GM12878 (cell line): ENCODE results near the gene KCTD16. TPM values are rescaled to one million over a fixed set of nuclear protein-coding genes. Genes with fewer than 3 reads are reported as not detected.

Experiments used
- ATAC-seq: fragments of 200-7000 bp; cut with Tn5 transposase; 3 replicates; pipeline ENCODE4 v1.9.1; 2020; ENCODE audit warnings: mild to moderate bottlenecking, moderate library complexity
- BruUV-seq: library from RNA; stranded (reverse); fragments of 400-500 nt; replicated peaks from 2 replicates; lab custom pipeline; 2021; lab: Mats Ljungman, UMichigan
- CTCF ChIA-PET: fragments of 300-600 bp; sonication (Branson Sonifier 250); formaldehyde crosslinking; extraction: SDS; loops from one replicate; lab custom pipeline; 2021; ENCODE audit warnings: inconsistent platforms; lab: Yijun Ruan, JAX
- POLR2A ChIA-PET: fragments of 350-600 bp; formaldehyde crosslinking; extraction: SDS; loops from one replicate; lab custom pipeline; 2021; ENCODE audit warnings: inconsistent platforms; lab: Charles Lee
- RAD21 ChIA-PET: fragments of 300-600 bp; sonication (Branson Sonifier 250); formaldehyde crosslinking; loops from one replicate; lab custom pipeline; 2023; ENCODE audit warnings: antibody characterized with exemption; ENCODE audit not compliant: unreplicated experiment; lab: Charles Lee
- SMC1A ChIA-PET: fragments of 300-600 bp; sonication (Branson Sonifier 250); formaldehyde crosslinking; loops from one replicate; lab custom pipeline; 2023; ENCODE audit not compliant: unreplicated experiment, uncharacterized antibody; lab: Charles Lee
- DNase-seq: peaks from one replicate; pipeline ENCODE4 v3.0.0-alpha.2; 2011; ENCODE audit warnings: low read depth, low spot score
- FAIRE-seq: peaks from 3 replicates; lab custom pipeline; 2011; peaks lifted over from hg19 to GRCh38; lab: Jason Lieb, UNC
- H2AFZ ChIP-seq: 2 replicates; pipeline ENCODE4 v1.6.0; 2011; ENCODE audit warnings: low read depth, low read length, control low read depth; ENCODE audit not compliant: control insufficient read depth
- H3K27ac ChIP-seq: 2 replicates; pipeline ENCODE4 v1.5.1; 2011; ENCODE audit warnings: control low read depth; ENCODE audit not compliant: control insufficient read depth, insufficient read depth
- H3K27me3 ChIP-seq, 2 experiments: replicated peaks in 1 of 2; 2 replicates each; pipeline versions ENCODE4 v1.6.0 to v1.6.1; 2011; ENCODE audit warnings: low read length in 1 of 2; ENCODE audit not compliant: control insufficient read depth in 2 of 2, insufficient read depth in 2 of 2
- H3K36me3 ChIP-seq, 2 experiments: 2 replicates each; pipeline ENCODE4 v1.5.1; 2011; ENCODE audit warnings: low read length in 1 of 2; ENCODE audit not compliant: control insufficient read depth in 2 of 2, insufficient read depth in 2 of 2
- H3K4me1 ChIP-seq: 2 replicates; pipeline ENCODE4 v1.6.1; 2011; ENCODE audit warnings: mild to moderate bottlenecking, low read length, moderate library complexity, mixed read lengths; ENCODE audit not compliant: control insufficient read depth, insufficient read depth
- H3K4me2 ChIP-seq: 2 replicates; pipeline ENCODE4 v1.6.0; 2011; ENCODE audit warnings: control low read depth; ENCODE audit not compliant: control insufficient read depth, insufficient read depth
- H3K4me3 ChIP-seq: fragments of 200-600 bp; sonication (generic); 2 replicates; pipeline ENCODE4 v1.5.1; 2016
- H3K79me2 ChIP-seq: 2 replicates; pipeline ENCODE4 v1.6.0; 2011; ENCODE audit warnings: low read length; ENCODE audit not compliant: control insufficient read depth, insufficient read depth
- H3K9ac ChIP-seq: 2 replicates; pipeline ENCODE4 v1.8.0; 2011; ENCODE audit warnings: low read length, control low read depth, mixed read lengths; ENCODE audit not compliant: control insufficient read depth, insufficient read depth
- H3K9me3 ChIP-seq: replicated peaks from 3 replicates; pipeline ENCODE4 v1.5.1; 2011; ENCODE audit warnings: mild to moderate bottlenecking, low read length; ENCODE audit not compliant: control insufficient read depth, insufficient read depth
- H4K20me1 ChIP-seq: 2 replicates; pipeline ENCODE4 v1.6.0; 2011; ENCODE audit not compliant: control insufficient read depth, insufficient read depth
- CHD1 ChIP-seq: IDR thresholded peaks from 2 replicates; pipeline ENCODE4 v1.6.1; 2012; ENCODE audit warnings: low read depth, low read length, improper control_type of control experiment
- DPF2 ChIP-seq: fragments of 450-650 bp; IDR thresholded peaks from 2 replicates; pipeline ENCODE4 v1.6.1; 2017; ENCODE audit warnings: mild to moderate bottlenecking
- FOXM1 ChIP-seq: IDR thresholded peaks from 2 replicates; pipeline ENCODE4 v1.6.1; 2012; ENCODE audit warnings: low read depth, mild to moderate bottlenecking, inconsistent platforms, low read length, moderate library complexity
- IKZF2 ChIP-seq, 2 experiments: fragments of 450-650 bp; IDR thresholded peaks; 2 replicates each; pipeline ENCODE4 v1.6.1; 2017; ENCODE audit warnings: mild to moderate bottlenecking in 2 of 2, moderate library complexity in 2 of 2
- LARP7 ChIP-seq: fragments of 450-650 bp; IDR thresholded peaks from 2 replicates; pipeline ENCODE4 v1.6.1; 2017; ENCODE audit warnings: mild to moderate bottlenecking
- NFYB ChIP-seq: IDR thresholded peaks from 2 replicates; pipeline ENCODE4 v1.6.1; 2011; ENCODE audit warnings: low read depth, mild to moderate bottlenecking, low read length, improper control_type of control experiment, moderate library complexity; ENCODE audit not compliant: insufficient read depth
- RELA ChIP-seq: fragments of 450-650 bp; IDR thresholded peaks from 2 replicates; pipeline ENCODE4 v1.8.0; 2014; ENCODE audit warnings: borderline replicate concordance; ENCODE audit not compliant: partially characterized antibody
- SREBF2 ChIP-seq: IDR thresholded peaks from 2 replicates; pipeline ENCODE4 v1.6.1; 2012; ENCODE audit warnings: mild to moderate bottlenecking, low read length
- WGBS: methylation state at CpG from one replicate; pipeline ENCODE4 v1.1.6; 2016; ENCODE audit warnings: low lambda C conversion rate; ENCODE audit not compliant: insufficient replicate concordance, insufficient coverage; ENCODE audit errors: missing lambda C conversion rate; 5-methylcytosine and 5-hydroxymethylcytosine counted together
- in situ Hi-C: fragments of 300-500 bp; cut with MboI; formaldehyde crosslinking; loops from 9 replicates; pipeline ENCODE4 v1.14.3; 2018; ENCODE audit warnings: mixed read lengths
- intact Hi-C: fragments of 100-400 bp; cut with micrococcal nuclease; formaldehyde crosslinking; loops from one replicate; pipeline ENCODE4 v1.14.2; 2022; ENCODE audit not compliant: unreplicated experiment
- polyA plus RNA-seq, 11 experiments: library from polyadenylated mRNA; depleted of rRNA in 4 of 11; unstranded in 6 of 11; stranded (reverse) in 5 of 11; fragments of >200 nt; fragmentation: Nextera tagmentation in 4 of 11; fragmentation: Illumina TruSeq in 1 of 11; extraction: Ambion mirVana in 4 of 11; extraction: Trizol in 1 of 11; gene quantifications; 1 replicate in 1 of 11; 2 replicates in 10 of 11; pipeline versions ENCODE4 v1.2.1 to v1.2.3, GENCODE V29; 2011 to 2016; ENCODE audit warnings: inconsistent platforms in 2 of 11, missing spikeins in 2 of 11, low read depth in 1 of 11
- total RNA-seq, 4 experiments: library from RNA; depleted of rRNA in 3 of 4; stranded (reverse); fragments of >200 nt in 3 of 4; fragmentation: Illumina TruSeq in 1 of 4; extraction: Trizol in 1 of 4; gene quantifications; 2 replicates each; pipeline versions ENCODE4 v1.2.1 to v1.2.3, GENCODE V29; 2013 to 2021
- TF ChIP-seq, protein P1 (sequence below): IDR thresholded peaks from 2 replicates; pipeline ENCODE4 v1.6.1; 2011; ENCODE audit warnings: low read depth, mild to moderate bottlenecking, low read length, moderate library complexity, borderline replicate concordance; ENCODE audit errors: extremely low read depth
- TF ChIP-seq, protein P2 (sequence below): fragments of 450-650 bp; IDR thresholded peaks from 2 replicates; pipeline ENCODE4 v1.6.1; 2017; ENCODE audit warnings: low read depth, mild to moderate bottlenecking, moderate library complexity
- TF ChIP-seq, protein P3 (sequence below): fragments of 450-650 bp; IDR thresholded peaks from 2 replicates; pipeline ENCODE4 v1.6.1; 2017; ENCODE audit warnings: antibody characterized with exemption, mild to moderate bottlenecking, moderate library complexity
- TF ChIP-seq, protein P4 (sequence below): fragments of 450-650 bp; IDR thresholded peaks from 2 replicates; pipeline ENCODE4 v1.6.1; 2018; ENCODE audit warnings: borderline replicate concordance, mild to moderate bottlenecking; ENCODE audit not compliant: partially characterized antibody
- TF ChIP-seq, protein P5 (sequence below), 3 experiments: IDR thresholded peaks in 2 of 3; conservative IDR thresholded peaks in 1 of 3; 2 replicates each; pipeline ENCODE4 v1.5.1; 2011; ENCODE audit warnings: low read depth in 3 of 3, low read length in 3 of 3, mild to moderate bottlenecking in 3 of 3, control low read depth in 2 of 3, moderate library complexity in 2 of 3, inconsistent platforms in 1 of 3, mixed read lengths in 1 of 3; ENCODE audit not compliant: control insufficient read depth in 2 of 3, insufficient read depth in 1 of 3; ENCODE audit errors: extremely low read depth in 1 of 3

The KCTD16 gene
- total and polyA plus RNA-seq, 10 of the 15 experiments (the other 5 are each of a cell fraction or from before 2014, with no cell fraction given) = 0.03 to 0.10 (median 0.06) TPM; not detected in 3

DNA sequence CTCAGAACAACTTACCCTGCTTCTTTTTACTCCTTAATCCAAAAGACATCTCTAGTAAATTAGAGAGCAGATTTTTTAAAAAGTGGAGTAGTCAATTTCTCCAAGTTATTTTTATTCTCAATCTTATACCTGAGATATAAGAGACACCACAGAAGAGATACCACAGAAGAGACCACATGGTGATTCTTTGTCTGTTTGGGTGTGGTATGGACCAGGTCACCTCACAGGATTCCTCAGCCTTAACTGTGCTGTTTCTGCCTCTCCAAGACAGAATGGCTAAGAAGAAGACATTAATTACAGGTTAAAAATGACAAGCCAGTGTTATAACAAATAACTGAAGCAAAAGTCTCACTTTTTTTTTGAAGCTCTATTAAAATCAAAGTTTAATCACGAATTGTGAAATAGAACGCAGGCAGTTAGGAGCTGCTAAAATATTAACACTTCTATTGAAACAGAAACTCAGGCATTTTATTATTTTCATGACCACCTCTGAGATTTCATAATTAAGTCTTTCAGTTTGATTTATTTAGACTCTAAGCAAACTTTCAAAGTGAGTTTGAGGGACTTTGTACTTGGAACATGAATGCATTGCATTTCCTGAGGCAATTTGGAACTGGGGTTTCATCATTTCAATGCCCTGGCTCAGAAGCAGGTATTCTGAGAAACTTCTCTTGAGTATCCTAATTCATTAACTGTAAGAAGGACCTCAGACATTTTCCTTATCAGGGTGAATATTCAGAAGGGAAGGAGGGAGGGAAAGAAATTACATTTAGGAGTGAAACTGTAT is 280.7 kb downstream of the KCTD16 start:
- intact Hi-C loops = no loop called here
- WGBS = 50% methylated on average over 2 of the region's 2 CpGs
- RAD21 ChIA-PET = no interaction called here
- TF ChIP-seq, protein P1, sequence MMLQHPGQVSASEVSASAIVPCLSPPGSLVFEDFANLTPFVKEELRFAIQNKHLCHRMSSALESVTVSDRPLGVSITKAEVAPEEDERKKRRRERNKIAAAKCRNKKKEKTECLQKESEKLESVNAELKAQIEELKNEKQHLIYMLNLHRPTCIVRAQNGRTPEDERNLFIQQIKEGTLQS = no peak
- no peak for TF ChIP-seq NFYB
- no peak for TF ChIP-seq FOXM1
- TF ChIP-seq, protein P2, sequence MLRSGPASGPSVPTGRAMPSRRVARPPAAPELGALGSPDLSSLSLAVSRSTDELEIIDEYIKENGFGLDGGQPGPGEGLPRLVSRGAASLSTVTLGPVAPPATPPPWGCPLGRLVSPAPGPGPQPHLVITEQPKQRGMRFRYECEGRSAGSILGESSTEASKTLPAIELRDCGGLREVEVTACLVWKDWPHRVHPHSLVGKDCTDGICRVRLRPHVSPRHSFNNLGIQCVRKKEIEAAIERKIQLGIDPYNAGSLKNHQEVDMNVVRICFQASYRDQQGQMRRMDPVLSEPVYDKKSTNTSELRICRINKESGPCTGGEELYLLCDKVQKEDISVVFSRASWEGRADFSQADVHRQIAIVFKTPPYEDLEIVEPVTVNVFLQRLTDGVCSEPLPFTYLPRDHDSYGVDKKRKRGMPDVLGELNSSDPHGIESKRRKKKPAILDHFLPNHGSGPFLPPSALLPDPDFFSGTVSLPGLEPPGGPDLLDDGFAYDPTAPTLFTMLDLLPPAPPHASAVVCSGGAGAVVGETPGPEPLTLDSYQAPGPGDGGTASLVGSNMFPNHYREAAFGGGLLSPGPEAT = no peak
- TF ChIP-seq CHD1 = no peak
- TF ChIP-seq RELA = no peak
- TF ChIP-seq, protein P3, sequence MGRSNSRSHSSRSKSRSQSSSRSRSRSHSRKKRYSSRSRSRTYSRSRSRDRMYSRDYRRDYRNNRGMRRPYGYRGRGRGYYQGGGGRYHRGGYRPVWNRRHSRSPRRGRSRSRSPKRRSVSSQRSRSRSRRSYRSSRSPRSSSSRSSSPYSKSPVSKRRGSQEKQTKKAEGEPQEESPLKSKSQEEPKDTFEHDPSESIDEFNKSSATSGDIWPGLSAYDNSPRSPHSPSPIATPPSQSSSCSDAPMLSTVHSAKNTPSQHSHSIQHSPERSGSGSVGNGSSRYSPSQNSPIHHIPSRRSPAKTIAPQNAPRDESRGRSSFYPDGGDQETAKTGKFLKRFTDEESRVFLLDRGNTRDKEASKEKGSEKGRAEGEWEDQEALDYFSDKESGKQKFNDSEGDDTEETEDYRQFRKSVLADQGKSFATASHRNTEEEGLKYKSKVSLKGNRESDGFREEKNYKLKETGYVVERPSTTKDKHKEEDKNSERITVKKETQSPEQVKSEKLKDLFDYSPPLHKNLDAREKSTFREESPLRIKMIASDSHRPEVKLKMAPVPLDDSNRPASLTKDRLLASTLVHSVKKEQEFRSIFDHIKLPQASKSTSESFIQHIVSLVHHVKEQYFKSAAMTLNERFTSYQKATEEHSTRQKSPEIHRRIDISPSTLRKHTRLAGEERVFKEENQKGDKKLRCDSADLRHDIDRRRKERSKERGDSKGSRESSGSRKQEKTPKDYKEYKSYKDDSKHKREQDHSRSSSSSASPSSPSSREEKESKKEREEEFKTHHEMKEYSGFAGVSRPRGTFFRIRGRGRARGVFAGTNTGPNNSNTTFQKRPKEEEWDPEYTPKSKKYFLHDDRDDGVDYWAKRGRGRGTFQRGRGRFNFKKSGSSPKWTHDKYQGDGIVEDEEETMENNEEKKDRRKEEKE = no peak
- TF ChIP-seq LARP7 = no peak
- no peak for TF ChIP-seq DPF2
- TF ChIP-seq, protein P4, sequence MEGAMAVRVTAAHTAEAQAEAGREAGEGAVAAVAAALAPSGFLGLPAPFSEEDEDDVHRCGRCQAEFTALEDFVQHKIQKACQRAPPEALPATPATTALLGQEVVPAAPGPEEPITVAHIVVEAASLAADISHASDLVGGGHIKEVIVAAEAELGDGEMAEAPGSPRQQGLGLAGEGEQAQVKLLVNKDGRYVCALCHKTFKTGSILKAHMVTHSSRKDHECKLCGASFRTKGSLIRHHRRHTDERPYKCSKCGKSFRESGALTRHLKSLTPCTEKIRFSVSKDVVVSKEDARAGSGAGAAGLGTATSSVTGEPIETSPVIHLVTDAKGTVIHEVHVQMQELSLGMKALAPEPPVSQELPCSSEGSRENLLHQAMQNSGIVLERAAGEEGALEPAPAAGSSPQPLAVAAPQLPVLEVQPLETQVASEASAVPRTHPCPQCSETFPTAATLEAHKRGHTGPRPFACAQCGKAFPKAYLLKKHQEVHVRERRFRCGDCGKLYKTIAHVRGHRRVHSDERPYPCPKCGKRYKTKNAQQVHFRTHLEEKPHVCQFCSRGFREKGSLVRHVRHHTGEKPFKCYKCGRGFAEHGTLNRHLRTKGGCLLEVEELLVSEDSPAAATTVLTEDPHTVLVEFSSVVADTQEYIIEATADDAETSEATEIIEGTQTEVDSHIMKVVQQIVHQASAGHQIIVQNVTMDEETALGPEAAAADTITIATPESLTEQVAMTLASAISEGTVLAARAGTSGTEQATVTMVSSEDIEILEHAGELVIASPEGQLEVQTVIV = no peak
- TF ChIP-seq, protein P5, sequence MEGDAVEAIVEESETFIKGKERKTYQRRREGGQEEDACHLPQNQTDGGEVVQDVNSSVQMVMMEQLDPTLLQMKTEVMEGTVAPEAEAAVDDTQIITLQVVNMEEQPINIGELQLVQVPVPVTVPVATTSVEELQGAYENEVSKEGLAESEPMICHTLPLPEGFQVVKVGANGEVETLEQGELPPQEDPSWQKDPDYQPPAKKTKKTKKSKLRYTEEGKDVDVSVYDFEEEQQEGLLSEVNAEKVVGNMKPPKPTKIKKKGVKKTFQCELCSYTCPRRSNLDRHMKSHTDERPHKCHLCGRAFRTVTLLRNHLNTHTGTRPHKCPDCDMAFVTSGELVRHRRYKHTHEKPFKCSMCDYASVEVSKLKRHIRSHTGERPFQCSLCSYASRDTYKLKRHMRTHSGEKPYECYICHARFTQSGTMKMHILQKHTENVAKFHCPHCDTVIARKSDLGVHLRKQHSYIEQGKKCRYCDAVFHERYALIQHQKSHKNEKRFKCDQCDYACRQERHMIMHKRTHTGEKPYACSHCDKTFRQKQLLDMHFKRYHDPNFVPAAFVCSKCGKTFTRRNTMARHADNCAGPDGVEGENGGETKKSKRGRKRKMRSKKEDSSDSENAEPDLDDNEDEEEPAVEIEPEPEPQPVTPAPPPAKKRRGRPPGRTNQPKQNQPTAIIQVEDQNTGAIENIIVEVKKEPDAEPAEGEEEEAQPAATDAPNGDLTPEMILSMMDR (IDR thresholded peaks at IDR 0.05 in 2 of 3, conservative IDR thresholded peaks at IDR 0.05 in 1 of 3; ENCODE audit: control insufficient read depth in 2 of 3, extremely low read depth in 1 of 3, insufficient read depth in 1 of 3, low read depth in 3 of 3, low read length in 3 of 3) = no peak
- no peak for TF ChIP-seq SREBF2
- TF ChIP-seq IKZF2 (IDR thresholded peaks at IDR 0.05) = no peak

More for the DNA sequence above, 280.7 kb downstream of the KCTD16 start:
- Histone ChIP-seq H3K4me2 (no peak overlapping the region), H4K20me1 (no peaks in the 10 kb centered on the region), H2AFZ (no peak overlapping the region), H3K9me3 (no peaks in the 10 kb centered on the region), H3K27me3 (no peaks in the 10 kb centered on the region), H3K4me3 (no peak overlapping the region), H3K36me3 (no peaks in the 10 kb centered on the region), H3K9ac (no peak overlapping the region), H3K27ac (no peak overlapping the region), H3K4me1 (no peaks in the 10 kb centered on the region), H3K79me2 (no peaks in the 10 kb centered on the region)
- in situ Hi-C loops = no loop called here
- ChIA-PET CTCF (no interaction called here), POLR2A (no interaction called here), SMC1A (no interaction called here)
- ATAC-seq (no peak), FAIRE-seq (no peak), DNase-seq (no peak)
- BruUV-seq = no TSS peak
